ENCODE measurements around the gene PKN2.
"Not testable (repeated sequence)": the region's sequence is repeated elsewhere in the genome, so short reads cannot be mapped to it uniquely, and the experiment has no call there.

Gene PKN2

GRCh38 chr1:88680471-88680870 lies 3.6 kb upstream of the PKN2 start:
- DNase-seq (ENCODE audit: low read depth): no peak

- no peak for DNase-seq (ENCODE audit: low read depth)
Measured at GRCh38 chr1:88680911-88681622, 3.0 kb upstream of the PKN2 start.

- DNase-seq (ENCODE audit: low read depth): peak; percentile 20
Measured at GRCh38 chr1:88684482-88685258, 597 bp downstream of the PKN2 start.

GRCh38 chr1:88685259-88685620 lies 1.2 kb downstream of the PKN2 start:
- no peak for DNase-seq (ENCODE audit: low read depth)

GRCh38 chr1:88691540-88691939 lies 7.5 kb downstream of the PKN2 start:
- no peak for DNase-seq (ENCODE audit: low read depth)

- DNase-seq (ENCODE audit: low read depth): no peak
Measured at GRCh38 chr1:88695781-88696180, 11.7 kb downstream of the PKN2 start.

GRCh38 chr1:88697503-88697902 lies 13.4 kb downstream of the PKN2 start:
- no peak for DNase-seq (ENCODE audit: low read depth)

GRCh38 chr1:88698140-88698539 lies 14.1 kb downstream of the PKN2 start:
- DNase-seq (ENCODE audit: low read depth): no peak

- no peak for DNase-seq (ENCODE audit: low read depth)
Measured at GRCh38 chr1:88698764-88699163, 14.7 kb downstream of the PKN2 start.

- DNase-seq (ENCODE audit: low read depth): no peak
Measured at GRCh38 chr1:88700425-88701013, 16.4 kb downstream of the PKN2 start.

- no peak for DNase-seq (ENCODE audit: low read depth)
Measured at GRCh38 chr1:88701275-88701674, 17.2 kb downstream of the PKN2 start.

GRCh38 chr1:88701793-88702192 lies 17.7 kb downstream of the PKN2 start:
- not testable (repeated sequence) for DNase-seq (ENCODE audit: low read depth)

GRCh38 chr1:88708011-88708410 lies 23.9 kb downstream of the PKN2 start:
- DNase-seq (ENCODE audit: low read depth): no peak

GRCh38 chr1:88712907-88713306 lies 28.8 kb downstream of the PKN2 start:
- not testable (repeated sequence) for DNase-seq (ENCODE audit: low read depth)

GRCh38 chr1:88716571-88716970 lies 32.5 kb downstream of the PKN2 start:
- not testable (repeated sequence) for DNase-seq (ENCODE audit: low read depth)

- no peak for DNase-seq (ENCODE audit: low read depth)
Measured at GRCh38 chr1:88722492-88722891, 38.4 kb downstream of the PKN2 start.

- no peak for DNase-seq (ENCODE audit: low read depth)
Measured at GRCh38 chr1:88726697-88727096, 42.6 kb downstream of the PKN2 start.

- no peak for DNase-seq (ENCODE audit: low read depth)
Measured at GRCh38 chr1:88727205-88727604, 43.1 kb downstream of the PKN2 start.

GRCh38 chr1:88729297-88729696 lies 45.2 kb downstream of the PKN2 start:
- DNase-seq (ENCODE audit: low read depth): no peak

GRCh38 chr1:88730132-88730675 lies 46.1 kb downstream of the PKN2 start:
- no peak for DNase-seq (ENCODE audit: low read depth)

GRCh38 chr1:88730995-88731394 lies 46.9 kb downstream of the PKN2 start:
- DNase-seq (ENCODE audit: low read depth): no peak

- peak; percentile 80 for DNase-seq (ENCODE audit: low read depth)
Measured at GRCh38 chr1:88731475-88732269, 47.6 kb downstream of the PKN2 start.
